ENCODE results near the gene LRP1-AS. TPM values are rescaled to one million over a fixed set of nuclear protein-coding genes. Genes with fewer than 3 reads are reported as not detected.

Gene LRP1-AS
- total and polyA plus RNA-seq, 10 of the 15 experiments (the other 5 are each of a cell fraction or from before 2014, with no cell fraction given) = not detected

DNA sequence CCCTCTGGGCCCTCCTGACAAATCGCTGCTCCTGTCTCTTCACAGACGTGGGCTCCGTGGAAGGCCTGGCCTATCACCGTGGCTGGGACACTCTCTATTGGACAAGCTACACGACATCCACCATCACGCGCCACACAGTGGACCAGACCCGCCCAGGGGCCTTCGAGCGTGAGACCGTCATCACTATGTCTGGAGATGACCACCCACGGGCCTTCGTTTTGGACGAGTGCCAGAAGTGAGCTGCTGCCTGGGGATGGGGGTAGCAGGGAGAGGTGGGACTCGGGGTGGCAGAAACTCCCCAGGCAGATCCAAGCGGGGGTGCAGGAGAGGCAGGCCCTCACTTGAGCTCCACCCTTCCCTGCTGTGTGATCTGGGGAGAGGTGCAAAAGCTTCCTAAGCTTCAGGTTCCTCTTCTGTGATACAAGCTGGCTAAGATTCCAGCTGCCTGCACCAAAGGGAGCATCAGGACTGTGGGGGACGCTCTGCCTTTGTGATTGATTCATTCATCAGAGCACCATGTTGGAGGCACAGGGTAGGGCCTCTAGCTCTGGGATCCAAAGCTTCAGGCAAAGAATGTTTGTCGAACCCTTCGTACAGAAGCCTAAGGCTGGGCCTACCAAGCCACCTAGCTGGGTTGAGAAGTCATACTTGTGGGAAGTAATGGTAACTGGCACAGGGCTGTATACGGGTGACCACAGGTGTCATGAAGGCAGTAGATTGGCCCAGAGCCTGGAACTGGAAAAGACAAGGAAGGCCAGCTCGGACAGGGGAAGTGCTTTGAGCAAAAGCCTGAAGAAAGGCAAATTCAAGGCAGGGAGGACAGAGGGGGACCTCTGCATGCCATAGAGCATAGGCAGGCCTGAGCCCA is 40.0 kb upstream of the LRP1-AS start:
- POLR2A ChIA-PET = interaction anchor here (1.3 kb wide), 1 partner anchor 76 kb away, joined by 3 read pairs; the partner anchor contains the start of gene STAT6
- in situ Hi-C loops (cut with MboI) = no loop called here
- 44% methylated on average over 21 of the region's 21 CpGs for WGBS (ENCODE audit: insufficient coverage, insufficient replicate concordance, low lambda C conversion rate, missing lambda C conversion rate)
- RAD21 ChIA-PET (ENCODE audit: unreplicated experiment) = interaction anchor here (0.8 to 1.0 kb wide), 3 partner anchors 26 to 122 kb away, joined by 3 to 4 read pairs (median 3); no protein-coding TSS in a partner anchor
- intact Hi-C loops (cut with micrococcal nuclease; ENCODE audit: unreplicated experiment) = no loop called here
- Histone ChIP-seq H3K4me3 (no peak overlapping the region), H3K4me2 (ENCODE audit: control insufficient read depth, insufficient read depth) (no peak overlapping the region), H3K79me2 (ENCODE audit: control insufficient read depth, insufficient read depth, low read length) (no peaks in the 10 kb centered on the region), H3K4me1 (ENCODE audit: control insufficient read depth, insufficient read depth, low read length) (no peaks in the 10 kb centered on the region), H3K36me3 (ENCODE audit: control insufficient read depth in 2 of 2, insufficient read depth in 2 of 2, low read length in 1 of 2) (no peaks in the 10 kb centered on the region), H4K20me1 (ENCODE audit: control insufficient read depth, insufficient read depth) (no peaks in the 10 kb centered on the region), H3K27ac (ENCODE audit: control insufficient read depth, insufficient read depth) (no peak overlapping the region), H2AFZ (ENCODE audit: control insufficient read depth, low read depth, low read length) (no peak overlapping the region), H3K27me3 (replicated peaks in 1 of 2; ENCODE audit: control insufficient read depth in 2 of 2, insufficient read depth in 2 of 2, low read length in 1 of 2) (no peaks in the 10 kb centered on the region), H3K9ac (ENCODE audit: control insufficient read depth, insufficient read depth, low read length) (no peak overlapping the region), H3K9me3 (replicated peaks; ENCODE audit: control insufficient read depth, insufficient read depth, low read length) (no peaks in the 10 kb centered on the region)
- FAIRE-seq = no peak
- CTCF ChIA-PET = interaction anchor here (0.8 to 10.4 kb wide), 9 partner anchors 12 to 157 kb away, joined by 3 to 159 read pairs (median 5); partner anchors contain the start of genes LRP1, SHMT2, STAC3 and STAT6
- no peak for TF ChIP-seq HDGF (IDR thresholded peaks at IDR 0.05)
- TF ChIP-seq RBBP5 (conservative IDR thresholded peaks at IDR 0.05) = no peak
- TF ChIP-seq RUNX3 (IDR thresholded peaks at IDR 0.05; ENCODE audit: low read length) = no peak
- SMC1A ChIA-PET (ENCODE audit: uncharacterized antibody, unreplicated experiment) = interaction anchor here (0.7 to 1.1 kb wide), 4 partner anchors 13 to 118 kb away, joined by 3 to 4 read pairs (median 3); no protein-coding TSS in a partner anchor
- no peak for DNase-seq (ENCODE audit: low read depth, low spot score)
- BruUV-seq (replicated peaks) = no TSS peak
- ATAC-seq = no peak

DNA sequence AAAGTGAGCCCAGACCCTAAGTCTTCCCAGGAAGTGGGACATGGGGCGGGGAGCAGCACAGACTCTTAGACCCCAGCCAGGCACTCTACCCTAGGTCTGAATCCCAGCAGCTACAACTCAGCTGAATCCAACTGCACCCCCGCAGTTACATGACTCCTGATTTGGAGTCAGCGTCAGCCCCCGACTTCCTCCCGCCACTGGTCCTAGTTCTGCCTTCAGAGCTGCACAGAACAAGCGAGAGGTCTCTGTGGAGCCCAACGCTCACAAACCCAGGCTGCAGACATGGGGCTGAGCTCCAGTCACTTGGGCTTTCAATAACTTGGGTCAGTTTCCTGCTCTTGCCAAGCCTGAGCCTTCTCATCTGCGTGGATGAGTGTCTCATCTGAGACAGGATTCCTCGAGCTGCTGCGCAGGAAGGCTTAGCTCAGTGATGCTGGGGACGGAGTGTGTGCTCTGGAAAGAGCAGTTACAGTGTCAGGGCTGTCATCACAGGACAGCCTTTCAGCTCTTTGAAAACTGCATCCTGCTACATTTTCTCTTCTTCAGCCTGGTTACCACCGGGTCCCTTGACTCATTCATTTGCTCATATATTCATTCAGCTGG is 38.6 kb upstream of the LRP1-AS start:
- WGBS (ENCODE audit: insufficient coverage, insufficient replicate concordance, low lambda C conversion rate, missing lambda C conversion rate) = 35% methylated on average over 12 of the region's 12 CpGs
- ATAC-seq (no peak), FAIRE-seq (no peak), DNase-seq (ENCODE audit: low read depth, low spot score) (no peak)
- intact Hi-C loops (cut with micrococcal nuclease; ENCODE audit: unreplicated experiment) = no loop called here
- RAD21 ChIA-PET (ENCODE audit: unreplicated experiment) = interaction anchor here (0.8 to 1.2 kb wide), 4 partner anchors 60 to 117 kb away, joined by 3 to 4 read pairs (median 4); no protein-coding TSS in a partner anchor
- SMC1A ChIA-PET (ENCODE audit: uncharacterized antibody, unreplicated experiment) = interaction anchor here (0.9 kb wide), 1 partner anchor 43 kb away, joined by 3 read pairs; the partner anchor contains the start of gene SHMT2
- POLR2A ChIA-PET = interaction anchor here (1.1 to 1.3 kb wide), 2 partner anchors 13 to 75 kb away, joined by 3 read pairs; partner anchors contain the start of gene STAT6
- no peaks in the 10 kb centered on the region; a peak in 1 of 4 replicates for H3K27me3 ChIP-seq (replicated peaks in 1 of 2; ENCODE audit: control insufficient read depth in 2 of 2, insufficient read depth in 2 of 2, low read length in 1 of 2)
- TF ChIP-seq GABPA (IDR thresholded peaks at IDR 0.05; ENCODE audit: low read depth) (no peak), MLLT1 (IDR thresholded peaks at IDR 0.05) (no peak)
- no TSS peak for BruUV-seq (replicated peaks)
- no peaks in the 10 kb centered on the region for H3K4me1 ChIP-seq (ENCODE audit: control insufficient read depth, insufficient read depth, low read length)
- no peaks in the 10 kb centered on the region for H3K79me2 ChIP-seq (ENCODE audit: control insufficient read depth, insufficient read depth, low read length)
- no peak overlapping the region for H3K27ac ChIP-seq (ENCODE audit: control insufficient read depth, insufficient read depth)
- in situ Hi-C loops (cut with MboI) = no loop called here
- no peak overlapping the region for H2AFZ ChIP-seq (ENCODE audit: control insufficient read depth, low read depth, low read length)
- H3K4me2 ChIP-seq (ENCODE audit: control insufficient read depth, insufficient read depth) = no peak overlapping the region
- H3K36me3 ChIP-seq (ENCODE audit: control insufficient read depth in 2 of 2, insufficient read depth in 2 of 2, low read length in 1 of 2) = no peaks in the 10 kb centered on the region
- H3K9ac ChIP-seq (ENCODE audit: control insufficient read depth, insufficient read depth, low read length) = no peak overlapping the region
- no peaks in the 10 kb centered on the region for H3K9me3 ChIP-seq (replicated peaks; ENCODE audit: control insufficient read depth, insufficient read depth, low read length)
- no peaks in the 10 kb centered on the region for H4K20me1 ChIP-seq (ENCODE audit: control insufficient read depth, insufficient read depth)
- CTCF ChIA-PET = interaction anchor here (0.6 to 10.4 kb wide), 10 partner anchors 10 to 268 kb away, joined by 3 to 159 read pairs (median 4); partner anchors contain the start of gene LRP1
- no peak overlapping the region for H3K4me3 ChIP-seq

All from GM12878 (cell line).